Upper lobe of left lung (tissue), 6 donors: ENCODE data around the gene TNFRSF21. TPM values are rescaled to one million over a fixed set of nuclear protein-coding genes. Genes with fewer than 3 reads are reported as not detected.

Source experiments
- ATAC-seq, 2 donors: fragments of 200-7000 bp; cut with Tn5 transposase; one replicate each; pipeline ENCODE4 v1.9.1; 2022; ENCODE audit warnings: mild to moderate bottlenecking in 2 of 2, moderate library complexity in 2 of 2; ENCODE audit not compliant: low FRiP score in 2 of 2
- DNase-seq, 2 donors: peaks; one replicate each; pipeline ENCODE4 v3.0.0-alpha.2; 2019 to 2020
- H3K27ac ChIP-seq, 4 donors: fragments of 200-600 bp; sonication (generic); one replicate each; pipeline ENCODE4 v1.5.1; 2016 to 2019
- H3K27me3 ChIP-seq, 4 donors: fragments of 200-600 bp; sonication (generic); one replicate each; pipeline ENCODE4 v1.5.1; 2017 to 2019
- H3K36me3 ChIP-seq, 4 donors: fragments of 200-600 bp; sonication (generic); one replicate each; pipeline ENCODE4 v1.5.1; 2016 to 2019
- H3K4me1 ChIP-seq, 4 donors: fragments of 200-600 bp; sonication (generic); one replicate each; pipeline ENCODE4 v1.5.1; 2018 to 2019
- H3K4me3 ChIP-seq, 4 donors: fragments of 200-600 bp; sonication (generic); one replicate each; pipeline ENCODE4 v1.5.1; 2017 to 2019; ENCODE audit warnings: mild to moderate bottlenecking in 2 of 4, moderate library complexity in 1 of 4
- H3K9me3 ChIP-seq, 4 donors: fragments of 200-600 bp; sonication (generic); one replicate each; pipeline ENCODE4 v1.5.1; 2018 to 2019
- EP300 ChIP-seq, 4 donors: sonication (generic); formaldehyde crosslinking; IDR thresholded peaks; one replicate each; pipeline ENCODE4 v1.5.1; 2017; ENCODE audit warnings: antibody characterized with exemption in 4 of 4, control low read depth in 2 of 4
- POLR2A ChIP-seq, 4 donors: fragments of 450-650 bp; IDR thresholded peaks; one replicate each; pipeline ENCODE4 v1.5.1; 2016 to 2017; ENCODE audit warnings: antibody characterized with exemption in 4 of 4, mild to moderate bottlenecking in 2 of 4
- POLR2AphosphoS5 ChIP-seq, 2 donors: sonication (generic); formaldehyde crosslinking; IDR thresholded peaks; one replicate each; pipeline ENCODE4 v1.5.1; 2017; ENCODE audit warnings: antibody characterized with exemption in 2 of 2
- WGBS, 2 donors: methylation state at CpG; one replicate each; pipeline ENCODE4 v1.1.5; 2017 to 2018; 5-methylcytosine and 5-hydroxymethylcytosine counted together
- total RNA-seq, 6 donors: library from RNA; depleted of rRNA in 4 of 6; stranded (reverse); fragments of >200 nt in 4 of 6; gene quantifications; one replicate each; pipeline versions ENCODE4 v1.1.0 to v1.2.1, GENCODE V29; 2016 to 2021
- TF ChIP-seq, protein P1 (sequence below), 6 experiments: fragments of 450-650 bp in 4 of 6; fragments of 200-600 bp in 2 of 6; sonication (generic) in 2 of 6; IDR thresholded peaks; one replicate each; pipeline ENCODE4 v1.5.1; 2016 to 2019; ENCODE audit warnings: antibody characterized with exemption in 6 of 6
- donor health status: DM: no; HTN: no; CAD: no; lungs with moderate emphysema.
- donor health status: DM: no; HTN: yes; CAD: no; lungs with severe emphysema.

The TNFRSF21 gene
- total RNA-seq, 6 donors from 2014 or later, result 11.7 to 56.1 (median 20.6) TPM

GRCh38 chr6:47323887-47324286, 14.2 kb upstream of the TNFRSF21 start:
- ATAC-seq (no peak), DNase-seq (no peak)
- no peak overlapping the region for H3K4me3 ChIP-seq
- no peaks in the 10 kb centered on the region for H3K9me3 ChIP-seq
- no peak overlapping the region for H3K27ac ChIP-seq
- H3K4me1 ChIP-seq, result no peaks in the 10 kb centered on the region
- no peaks in the 10 kb centered on the region for H3K27me3 ChIP-seq
- WGBS, 2 donors, result 83 to 91% methylated on average over 1 of the region's 1 CpG
- H3K36me3 ChIP-seq, result no peaks in the 10 kb centered on the region
- TF ChIP-seq, protein P1, sequence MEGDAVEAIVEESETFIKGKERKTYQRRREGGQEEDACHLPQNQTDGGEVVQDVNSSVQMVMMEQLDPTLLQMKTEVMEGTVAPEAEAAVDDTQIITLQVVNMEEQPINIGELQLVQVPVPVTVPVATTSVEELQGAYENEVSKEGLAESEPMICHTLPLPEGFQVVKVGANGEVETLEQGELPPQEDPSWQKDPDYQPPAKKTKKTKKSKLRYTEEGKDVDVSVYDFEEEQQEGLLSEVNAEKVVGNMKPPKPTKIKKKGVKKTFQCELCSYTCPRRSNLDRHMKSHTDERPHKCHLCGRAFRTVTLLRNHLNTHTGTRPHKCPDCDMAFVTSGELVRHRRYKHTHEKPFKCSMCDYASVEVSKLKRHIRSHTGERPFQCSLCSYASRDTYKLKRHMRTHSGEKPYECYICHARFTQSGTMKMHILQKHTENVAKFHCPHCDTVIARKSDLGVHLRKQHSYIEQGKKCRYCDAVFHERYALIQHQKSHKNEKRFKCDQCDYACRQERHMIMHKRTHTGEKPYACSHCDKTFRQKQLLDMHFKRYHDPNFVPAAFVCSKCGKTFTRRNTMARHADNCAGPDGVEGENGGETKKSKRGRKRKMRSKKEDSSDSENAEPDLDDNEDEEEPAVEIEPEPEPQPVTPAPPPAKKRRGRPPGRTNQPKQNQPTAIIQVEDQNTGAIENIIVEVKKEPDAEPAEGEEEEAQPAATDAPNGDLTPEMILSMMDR (IDR thresholded peaks at IDR 0.05), result no peak
- TF ChIP-seq POLR2AphosphoS5 (IDR thresholded peaks at IDR 0.05) (no peak), EP300 (IDR thresholded peaks at IDR 0.05) (no peak), POLR2A (IDR thresholded peaks at IDR 0.05) (no peak)

GRCh38 chr6:47323321-47323720, 13.6 kb upstream of the TNFRSF21 start:
- Histone ChIP-seq H3K27me3 (no peaks in the 10 kb centered on the region), H3K27ac (no peak overlapping the region), H3K36me3 (no peaks in the 10 kb centered on the region), H3K9me3 (no peaks in the 10 kb centered on the region), H3K4me1 (no peaks in the 10 kb centered on the region), H3K4me3 (no peak overlapping the region)
- TF ChIP-seq, protein P1 (IDR thresholded peaks at IDR 0.05), result no peak
- no peak for TF ChIP-seq POLR2AphosphoS5 (IDR thresholded peaks at IDR 0.05)
- no peak for TF ChIP-seq POLR2A (IDR thresholded peaks at IDR 0.05)
- TF ChIP-seq EP300 (IDR thresholded peaks at IDR 0.05), result no peak
- WGBS, 2 donors, result 48 to 78% methylated on average over 2 of the region's 2 CpGs
- no peak for ATAC-seq
- DNase-seq, result no peak

GRCh38 chr6:47321577-47321976, 11.9 kb upstream of the TNFRSF21 start:
- Histone ChIP-seq H3K27ac (no peak overlapping the region), H3K27me3 (no peaks in the 10 kb centered on the region), H3K4me3 (no peak overlapping the region), H3K36me3 (no peaks in the 10 kb centered on the region), H3K4me1 (no peaks in the 10 kb centered on the region), H3K9me3 (no peaks in the 10 kb centered on the region)
- TF ChIP-seq EP300 (IDR thresholded peaks at IDR 0.05), result no peak
- TF ChIP-seq POLR2AphosphoS5 (IDR thresholded peaks at IDR 0.05), result no peak
- TF ChIP-seq, protein P1 (IDR thresholded peaks at IDR 0.05), result no peak
- no peak for TF ChIP-seq POLR2A (IDR thresholded peaks at IDR 0.05)
- DNase-seq (no peak), ATAC-seq (no peak)
- 49 to 58% methylated on average over 4 of the region's 4 CpGs for WGBS, 2 donors

DNA sequence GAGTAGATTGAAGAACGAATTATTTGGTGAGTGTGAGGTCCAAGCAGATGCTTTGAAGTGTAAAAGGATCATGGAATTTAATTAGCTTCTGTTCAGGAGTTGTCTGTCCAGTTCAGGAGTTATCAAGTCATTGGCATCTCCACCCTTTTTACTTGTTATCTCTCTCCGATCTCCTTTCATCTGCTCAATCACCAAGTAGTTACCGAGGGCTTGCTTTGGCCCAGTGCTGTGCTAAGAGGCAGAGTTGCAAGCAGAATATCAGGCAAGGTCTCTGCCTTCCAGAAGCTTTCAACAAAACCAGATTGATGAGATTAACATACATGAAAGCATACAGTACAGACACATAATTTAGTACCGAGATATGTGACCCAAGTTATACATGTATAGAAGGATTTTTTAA, 10.2 kb upstream of the TNFRSF21 start:
- Histone ChIP-seq H3K36me3 (no peaks in the 10 kb centered on the region), H3K4me3 (no peak overlapping the region), H3K9me3 (no peaks in the 10 kb centered on the region), H3K4me1 (no peaks in the 10 kb centered on the region), H3K27me3 (no peaks in the 10 kb centered on the region), H3K27ac (no peak overlapping the region)
- DNase-seq, result no peak
- no peak for TF ChIP-seq POLR2AphosphoS5 (IDR thresholded peaks at IDR 0.05)
- no peak for TF ChIP-seq EP300 (IDR thresholded peaks at IDR 0.05)
- TF ChIP-seq, protein P1 (IDR thresholded peaks at IDR 0.05), result no peak
- no peak for TF ChIP-seq POLR2A (IDR thresholded peaks at IDR 0.05)
- ATAC-seq, result no peak
- WGBS, 2 donors, result 57 to 72% methylated on average over 4 of the region's 4 CpGs

DNA sequence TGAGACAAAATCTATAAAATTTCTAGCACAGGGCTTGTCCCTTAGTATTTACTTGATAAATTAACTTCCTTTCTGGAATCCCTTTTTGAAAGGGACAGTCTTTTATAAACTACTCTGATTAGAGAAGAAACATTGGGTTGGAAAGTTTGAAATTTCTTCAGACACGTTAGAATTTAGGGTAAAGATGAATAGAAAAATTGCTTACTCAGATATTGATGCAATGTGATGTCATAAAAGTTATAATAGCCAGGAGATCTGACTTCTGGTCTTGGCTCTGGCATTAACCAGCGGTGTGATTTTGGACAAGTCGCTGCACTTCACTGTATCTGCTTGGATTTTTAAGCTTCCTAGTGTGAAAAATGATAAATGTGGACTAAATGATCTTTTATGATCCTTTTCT, 9.7 kb upstream of the TNFRSF21 start:
- 79 to 87% methylated on average over 3 of the region's 3 CpGs for WGBS, 2 donors
- Histone ChIP-seq H3K9me3 (no peaks in the 10 kb centered on the region), H3K27me3 (no peaks in the 10 kb centered on the region), H3K36me3 (no peaks in the 10 kb centered on the region), H3K27ac (no peak overlapping the region), H3K4me3 (no peak overlapping the region), H3K4me1 (no peaks in the 10 kb centered on the region)
- TF ChIP-seq POLR2A (IDR thresholded peaks at IDR 0.05) (no peak), EP300 (IDR thresholded peaks at IDR 0.05) (no peak), POLR2AphosphoS5 (IDR thresholded peaks at IDR 0.05) (no peak)
- TF ChIP-seq, protein P1 (IDR thresholded peaks at IDR 0.05), result no peak
- no peak for DNase-seq
- ATAC-seq, result no peak
